Measurements from ENCODE around the gene MYOF.
A peak's percentile ranks its signal among the peaks of the same experiment; 100 is the strongest.

MYOF gene

GRCh38 chr10:93512565-93512964 lies 30.4 kb upstream of the MYOF start:
- DNase-seq (ENCODE audit: low read depth, low spot score): peak; percentile 32
- in situ Hi-C loops (cut with HindIII; ENCODE audit: low sequenced_read_pairs): no loop called here
- TF ChIP-seq, protein P1, sequence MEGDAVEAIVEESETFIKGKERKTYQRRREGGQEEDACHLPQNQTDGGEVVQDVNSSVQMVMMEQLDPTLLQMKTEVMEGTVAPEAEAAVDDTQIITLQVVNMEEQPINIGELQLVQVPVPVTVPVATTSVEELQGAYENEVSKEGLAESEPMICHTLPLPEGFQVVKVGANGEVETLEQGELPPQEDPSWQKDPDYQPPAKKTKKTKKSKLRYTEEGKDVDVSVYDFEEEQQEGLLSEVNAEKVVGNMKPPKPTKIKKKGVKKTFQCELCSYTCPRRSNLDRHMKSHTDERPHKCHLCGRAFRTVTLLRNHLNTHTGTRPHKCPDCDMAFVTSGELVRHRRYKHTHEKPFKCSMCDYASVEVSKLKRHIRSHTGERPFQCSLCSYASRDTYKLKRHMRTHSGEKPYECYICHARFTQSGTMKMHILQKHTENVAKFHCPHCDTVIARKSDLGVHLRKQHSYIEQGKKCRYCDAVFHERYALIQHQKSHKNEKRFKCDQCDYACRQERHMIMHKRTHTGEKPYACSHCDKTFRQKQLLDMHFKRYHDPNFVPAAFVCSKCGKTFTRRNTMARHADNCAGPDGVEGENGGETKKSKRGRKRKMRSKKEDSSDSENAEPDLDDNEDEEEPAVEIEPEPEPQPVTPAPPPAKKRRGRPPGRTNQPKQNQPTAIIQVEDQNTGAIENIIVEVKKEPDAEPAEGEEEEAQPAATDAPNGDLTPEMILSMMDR (IDR thresholded peaks at IDR 0.05; ENCODE audit: low read depth, low read length): no peak
- no peak overlapping the region for H3K4me3 ChIP-seq (ENCODE audit: low read depth, low read length)

GRCh38 chr10:93509816-93510215 lies 27.7 kb upstream of the MYOF start:
- in situ Hi-C loops (cut with HindIII; ENCODE audit: low sequenced_read_pairs): no loop called here

GRCh38 chr10:93505075-93505474 lies 22.9 kb upstream of the MYOF start:
- H3K4me3 ChIP-seq (ENCODE audit: low read depth, low read length): no peak overlapping the region
- in situ Hi-C loops (cut with HindIII; ENCODE audit: low sequenced_read_pairs): no loop called here
- TF ChIP-seq, protein P1 (IDR thresholded peaks at IDR 0.05; ENCODE audit: low read depth, low read length): no peak
- no peak for DNase-seq (ENCODE audit: low read depth, low spot score)

More at GRCh38 chr10:93509816-93510215, 27.7 kb upstream of the MYOF start:
- TF ChIP-seq, protein P1 (IDR thresholded peaks at IDR 0.05; ENCODE audit: low read depth, low read length): no peak
- no peak overlapping the region for H3K4me3 ChIP-seq (ENCODE audit: low read depth, low read length)
- no peak for DNase-seq (ENCODE audit: low read depth, low spot score)

GRCh38 chr10:93503075-93503474 lies 20.9 kb upstream of the MYOF start:
- TF ChIP-seq, protein P1 (IDR thresholded peaks at IDR 0.05; ENCODE audit: low read depth, low read length): no peak
- in situ Hi-C loops (cut with HindIII; ENCODE audit: low sequenced_read_pairs): no loop called here
- no peak overlapping the region for H3K4me3 ChIP-seq (ENCODE audit: low read depth, low read length)
- no peak for DNase-seq (ENCODE audit: low read depth, low spot score)

DNA sequence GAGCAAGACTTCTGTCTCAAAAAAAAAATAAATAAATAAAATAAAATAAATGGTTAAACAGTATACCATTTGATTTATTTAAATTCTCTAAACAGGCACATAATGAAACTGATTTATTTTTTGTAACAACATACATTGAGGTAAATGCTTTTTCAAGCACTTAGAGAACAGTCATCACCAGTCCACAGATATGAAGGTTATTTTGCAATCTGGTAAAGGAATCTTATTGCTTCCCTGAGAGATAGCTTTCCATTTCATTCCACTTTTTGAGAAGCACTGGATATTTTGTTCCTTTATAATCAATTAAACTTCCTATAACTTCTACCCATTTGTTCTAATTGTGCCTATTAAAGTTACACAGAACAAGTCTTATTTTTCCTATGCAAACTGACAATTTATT lies 19.5 kb upstream of the MYOF start:
- no peak for DNase-seq (ENCODE audit: low read depth, low spot score)
- TF ChIP-seq, protein P1 (IDR thresholded peaks at IDR 0.05; ENCODE audit: low read depth, low read length): no peak
- no peak overlapping the region for H3K4me3 ChIP-seq (ENCODE audit: low read depth, low read length)
- in situ Hi-C loops (cut with HindIII; ENCODE audit: low sequenced_read_pairs): no loop called here

DNA sequence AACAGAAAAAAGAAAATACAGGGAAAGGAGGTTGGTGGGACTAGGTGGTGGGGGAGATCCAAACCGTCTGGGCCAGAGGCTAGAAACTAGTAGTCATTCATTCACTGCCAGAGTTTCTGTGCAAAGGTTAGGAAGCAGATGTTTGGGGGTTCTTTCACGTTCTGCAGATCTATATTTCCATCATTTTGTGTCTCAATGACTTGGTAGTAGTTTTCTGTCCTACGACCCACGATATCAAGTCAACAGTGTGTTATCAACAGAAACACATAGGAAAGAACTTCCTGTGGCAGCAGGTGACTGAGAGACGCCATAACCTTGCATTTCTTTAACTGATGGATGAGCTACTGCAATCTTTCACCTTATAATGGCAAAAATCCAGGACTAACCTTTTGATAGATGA lies 16.0 kb upstream of the MYOF start:
- no peak for DNase-seq (ENCODE audit: low read depth, low spot score)
- TF ChIP-seq, protein P1 (IDR thresholded peaks at IDR 0.05; ENCODE audit: low read depth, low read length): no peak
- no peak overlapping the region for H3K4me3 ChIP-seq (ENCODE audit: low read depth, low read length)
- in situ Hi-C loops (cut with HindIII; ENCODE audit: low sequenced_read_pairs): no loop called here

All from astrocyte of the spinal cord (primary cell).